Measurements from ENCODE around the gene ZC3H6.

- no peak for TF ChIP-seq ZNF138 (tag by site-specific recombination; IDR thresholded peaks at IDR 0.05; ENCODE audit: borderline replicate concordance)
- no peak for TF ChIP-seq ZNF645 (tag by site-specific recombination; IDR thresholded peaks at IDR 0.05)
- no peak for TF ChIP-seq CTCF (tag by site-specific recombination; IDR thresholded peaks at IDR 0.05)
Measured at GRCh38 chr2:112243233-112243632, 32.2 kb upstream of the ZC3H6 start.

Measured in HEK293 (cell line).